ENCODE measurements around the gene CPEB1. TPM values are rescaled to one million over a fixed set of nuclear protein-coding genes. Genes with fewer than 3 reads are reported as not detected.

Gene CPEB1
- total and polyA plus RNA-seq, 2 experiments from 2014 or later, result 4.1 to 9.4 TPM

GRCh38 chr15:82545002-82545401 is 102.2 kb downstream of the CPEB1 start (continued):
- TF ChIP-seq ZNF462 (CRISPR knock-in tag; IDR thresholded peaks at IDR 0.05), result no peak

- H2AFZ ChIP-seq, result no peak overlapping the region
- no peaks in the 10 kb centered on the region for H3K27me3 ChIP-seq (ENCODE audit: insufficient read depth)
- no peaks in the 10 kb centered on the region; the same call in 1 of the 2 replicates for H3K9me2 ChIP-seq (ENCODE audit: insufficient read depth)
- H3K27me3 Mint-ChIP-seq (ENCODE audit: insufficient read depth, low read depth, poor library complexity), result peaks cover 24% of the 10 kb centered on the region
- H3K4me1 Mint-ChIP-seq, result peaks cover 20% of the 10 kb centered on the region
- peaks cover 8% of the 10 kb centered on the region for H3K79me2 ChIP-seq (replicated peaks; ENCODE audit: insufficient read depth)
- peaks cover 14% of the 10 kb centered on the region for H3K36me3 Mint-ChIP-seq (ENCODE audit: low read depth)
- peaks cover under 1% of the 10 kb centered on the region; the same call in 1 of the 2 replicates for H3K36me3 ChIP-seq (ENCODE audit: insufficient read depth)
- no peak for ATAC-seq
- peaks cover under 1% of the 10 kb centered on the region; the same call in 1 of the 3 replicates for H3K9me3 Mint-ChIP-seq
- H3K27ac Mint-ChIP-seq, result no peak overlapping the region
- no peak overlapping the region for H3K27ac ChIP-seq (ENCODE audit: low read depth)
- peaks cover 2% of the 10 kb centered on the region; the same call in 1 of the 2 replicates for H4K20me1 ChIP-seq (replicated peaks; ENCODE audit: insufficient read depth)
- peaks cover 11% of the 10 kb centered on the region; the same call in 1 of the 2 replicates for H3F3A ChIP-seq (replicated peaks; ENCODE audit: low read depth)
- H3K4me3 ChIP-seq, result no peak overlapping the region
- H3K4me3 Mint-ChIP-seq, result no peak overlapping the region
- H3K4me1 ChIP-seq (ENCODE audit: insufficient read depth), result peaks cover 20% of the 10 kb centered on the region
- DNase-seq (ENCODE audit: low spot score), result no peak
- no peak overlapping the region for H3K4me2 ChIP-seq
- TF ChIP-seq CREB1 (CRISPR knock-in tag; IDR thresholded peaks at IDR 0.05; ENCODE audit: low read depth), result no peak
- no peak for TF ChIP-seq EZH2 (IDR thresholded peaks at IDR 0.05; ENCODE audit: low read depth, unreplicated experiment)
- no peak for TF ChIP-seq ZNF462 (CRISPR knock-in tag; IDR thresholded peaks at IDR 0.05)
- no peak for TF ChIP-seq ZNF114 (CRISPR knock-in tag; IDR thresholded peaks at IDR 0.05)
- no peak for TF ChIP-seq ETS1 (IDR thresholded peaks at IDR 0.05)
- TF ChIP-seq EZH2phosphoT487 (IDR thresholded peaks at IDR 0.05; ENCODE audit: unreplicated experiment), result no peak
Measured at GRCh38 chr15:82544431-82544830, 102.7 kb downstream of the CPEB1 start.
